ENCODE results near the gene STAB1. TPM values are rescaled to one million over a fixed set of nuclear protein-coding genes. Genes with fewer than 3 reads are reported as not detected.

Gene STAB1, protein sequence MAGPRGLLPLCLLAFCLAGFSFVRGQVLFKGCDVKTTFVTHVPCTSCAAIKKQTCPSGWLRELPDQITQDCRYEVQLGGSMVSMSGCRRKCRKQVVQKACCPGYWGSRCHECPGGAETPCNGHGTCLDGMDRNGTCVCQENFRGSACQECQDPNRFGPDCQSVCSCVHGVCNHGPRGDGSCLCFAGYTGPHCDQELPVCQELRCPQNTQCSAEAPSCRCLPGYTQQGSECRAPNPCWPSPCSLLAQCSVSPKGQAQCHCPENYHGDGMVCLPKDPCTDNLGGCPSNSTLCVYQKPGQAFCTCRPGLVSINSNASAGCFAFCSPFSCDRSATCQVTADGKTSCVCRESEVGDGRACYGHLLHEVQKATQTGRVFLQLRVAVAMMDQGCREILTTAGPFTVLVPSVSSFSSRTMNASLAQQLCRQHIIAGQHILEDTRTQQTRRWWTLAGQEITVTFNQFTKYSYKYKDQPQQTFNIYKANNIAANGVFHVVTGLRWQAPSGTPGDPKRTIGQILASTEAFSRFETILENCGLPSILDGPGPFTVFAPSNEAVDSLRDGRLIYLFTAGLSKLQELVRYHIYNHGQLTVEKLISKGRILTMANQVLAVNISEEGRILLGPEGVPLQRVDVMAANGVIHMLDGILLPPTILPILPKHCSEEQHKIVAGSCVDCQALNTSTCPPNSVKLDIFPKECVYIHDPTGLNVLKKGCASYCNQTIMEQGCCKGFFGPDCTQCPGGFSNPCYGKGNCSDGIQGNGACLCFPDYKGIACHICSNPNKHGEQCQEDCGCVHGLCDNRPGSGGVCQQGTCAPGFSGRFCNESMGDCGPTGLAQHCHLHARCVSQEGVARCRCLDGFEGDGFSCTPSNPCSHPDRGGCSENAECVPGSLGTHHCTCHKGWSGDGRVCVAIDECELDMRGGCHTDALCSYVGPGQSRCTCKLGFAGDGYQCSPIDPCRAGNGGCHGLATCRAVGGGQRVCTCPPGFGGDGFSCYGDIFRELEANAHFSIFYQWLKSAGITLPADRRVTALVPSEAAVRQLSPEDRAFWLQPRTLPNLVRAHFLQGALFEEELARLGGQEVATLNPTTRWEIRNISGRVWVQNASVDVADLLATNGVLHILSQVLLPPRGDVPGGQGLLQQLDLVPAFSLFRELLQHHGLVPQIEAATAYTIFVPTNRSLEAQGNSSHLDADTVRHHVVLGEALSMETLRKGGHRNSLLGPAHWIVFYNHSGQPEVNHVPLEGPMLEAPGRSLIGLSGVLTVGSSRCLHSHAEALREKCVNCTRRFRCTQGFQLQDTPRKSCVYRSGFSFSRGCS (N-terminal part only)
- 10 to 100 TPM; 46.5 to 62.6 TPM for total RNA-seq

- TF ChIP-seq, protein P1, sequence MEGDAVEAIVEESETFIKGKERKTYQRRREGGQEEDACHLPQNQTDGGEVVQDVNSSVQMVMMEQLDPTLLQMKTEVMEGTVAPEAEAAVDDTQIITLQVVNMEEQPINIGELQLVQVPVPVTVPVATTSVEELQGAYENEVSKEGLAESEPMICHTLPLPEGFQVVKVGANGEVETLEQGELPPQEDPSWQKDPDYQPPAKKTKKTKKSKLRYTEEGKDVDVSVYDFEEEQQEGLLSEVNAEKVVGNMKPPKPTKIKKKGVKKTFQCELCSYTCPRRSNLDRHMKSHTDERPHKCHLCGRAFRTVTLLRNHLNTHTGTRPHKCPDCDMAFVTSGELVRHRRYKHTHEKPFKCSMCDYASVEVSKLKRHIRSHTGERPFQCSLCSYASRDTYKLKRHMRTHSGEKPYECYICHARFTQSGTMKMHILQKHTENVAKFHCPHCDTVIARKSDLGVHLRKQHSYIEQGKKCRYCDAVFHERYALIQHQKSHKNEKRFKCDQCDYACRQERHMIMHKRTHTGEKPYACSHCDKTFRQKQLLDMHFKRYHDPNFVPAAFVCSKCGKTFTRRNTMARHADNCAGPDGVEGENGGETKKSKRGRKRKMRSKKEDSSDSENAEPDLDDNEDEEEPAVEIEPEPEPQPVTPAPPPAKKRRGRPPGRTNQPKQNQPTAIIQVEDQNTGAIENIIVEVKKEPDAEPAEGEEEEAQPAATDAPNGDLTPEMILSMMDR (IDR thresholded peaks at IDR 0.05): no peak
- H3K4me1 ChIP-seq: peaks cover 0 to 61% of the 10 kb centered on the region in 2 donors
These were observed at the start of gene STAB1 for GRCh38 chr3:52494886-52495495. Gene STAB1 (plus strand): TSS chr3:52495338. CDS start chr3:52495414, 76 bp downstream.

GRCh38 chr3:52446042-52446441, 49.1 kb upstream of the STAB1 start:
- TF ChIP-seq, protein P1 (IDR thresholded peaks at IDR 0.05): no peak
- Histone ChIP-seq H3K36me3 (peaks cover 16% of the 10 kb centered on the region), H3K27ac (peak overlapping the region in 1 of 2 donors; percentile 47), H3K9me3 (no peaks in the 10 kb centered on the region), H3K4me1 (peaks cover 0 to 38% of the 10 kb centered on the region in 2 donors), H3K4me3 (no peak overlapping the region), H3K27me3 (no peaks in the 10 kb centered on the region)
- DNase-seq (ENCODE audit: low spot score): no peak

More at GRCh38 chr3:52494886-52495495, at the start of gene STAB1:
- Histone ChIP-seq H3K27ac (peak within 1 kb of the TSS; percentile 63 to 69), H3K27me3 (no peaks in the 10 kb centered on the region), H3K9me3 (no peaks in the 10 kb centered on the region), H3K4me3 (peak within 1 kb of the TSS; percentile 23 to 49), H3K36me3 (peaks cover 33% of the 10 kb centered on the region)
- DNase-seq (ENCODE audit: low spot score): peak; percentile 77

GRCh38 chr3:52446631-52447511, 48.3 kb upstream of the STAB1 start:
- peaks cover 24% of the 10 kb centered on the region for H3K36me3 ChIP-seq
- no peaks in the 10 kb centered on the region for H3K9me3 ChIP-seq
- DNase-seq (ENCODE audit: low spot score): peak; percentile 73
- peaks cover 0 to 43% of the 10 kb centered on the region in 2 donors for H3K4me1 ChIP-seq
- peak overlapping the region in 1 of 2 donors; percentile 89 for H3K27ac ChIP-seq
- H3K27me3 ChIP-seq: no peaks in the 10 kb centered on the region
- no peak overlapping the region for H3K4me3 ChIP-seq
- TF ChIP-seq, protein P1 (IDR thresholded peaks at IDR 0.05): peak; percentile 100

GRCh38 chr3:52447512-52448355, 47.4 kb upstream of the STAB1 start:
- Histone ChIP-seq H3K27ac (peak overlapping the region; percentile 89 to 99), H3K27me3 (no peaks in the 10 kb centered on the region), H3K9me3 (no peaks in the 10 kb centered on the region), H3K36me3 (peaks cover 29% of the 10 kb centered on the region), H3K4me3 (no peak overlapping the region), H3K4me1 (peaks cover 0 to 43% of the 10 kb centered on the region in 2 donors)
- TF ChIP-seq, protein P1 (IDR thresholded peaks at IDR 0.05): no peak
- DNase-seq (ENCODE audit: low spot score): no peak

Measured in right atrium auricular region (tissue), 2 donors.